Measurements from ENCODE around the gene WWOX. TPM values are rescaled to one million over a fixed set of nuclear protein-coding genes. Genes with fewer than 3 reads are reported as not detected.

Gene WWOX
- total and polyA plus RNA-seq, 2 experiments from 2014 or later = 17.0 to 39.8 TPM

DNA sequence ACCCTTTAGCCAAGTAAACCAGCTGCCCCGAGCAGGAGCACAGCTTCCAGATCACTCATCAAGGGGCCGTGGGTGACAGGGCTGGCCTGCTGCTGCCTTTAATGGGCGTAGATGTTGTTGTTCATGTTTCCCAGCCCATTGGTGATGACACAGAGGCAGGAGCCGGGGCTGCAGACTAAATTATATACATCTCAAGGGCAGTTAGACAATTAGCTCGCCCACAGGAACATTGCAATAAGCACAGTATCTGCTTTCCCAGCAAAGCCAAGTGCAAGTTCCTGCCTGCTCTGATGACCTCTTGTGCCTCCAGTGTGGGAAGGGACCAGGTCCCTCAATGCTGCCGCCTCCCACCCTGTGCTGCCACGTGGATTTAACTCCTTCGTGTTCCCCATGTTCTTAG, 1015.3 kb downstream of the WWOX start:
- Histone ChIP-seq H3K27ac (no peak overlapping the region), H3K27me3 (no peaks in the 10 kb centered on the region), H3K9me2 (replicated peaks; ENCODE audit: insufficient read depth) (no peaks in the 10 kb centered on the region), H3K4me3 (no peak overlapping the region), H3K79me2 (no peaks in the 10 kb centered on the region), H2AFZ (no peak overlapping the region), H3K9me3 (ENCODE audit: low read depth) (no peaks in the 10 kb centered on the region), H4K20me1 (ENCODE audit: insufficient read depth, poor library complexity, severe bottlenecking) (no peaks in the 10 kb centered on the region), H3K36me3 (replicated peaks; ENCODE audit: insufficient read depth, low read depth) (no peaks in the 10 kb centered on the region), H3K4me1 (ENCODE audit: insufficient read depth) (no peaks in the 10 kb centered on the region), H3K4me2 (no peak overlapping the region)
- no peak for DNase-seq (ENCODE audit: low spot score)
- TF ChIP-seq, protein P1, sequence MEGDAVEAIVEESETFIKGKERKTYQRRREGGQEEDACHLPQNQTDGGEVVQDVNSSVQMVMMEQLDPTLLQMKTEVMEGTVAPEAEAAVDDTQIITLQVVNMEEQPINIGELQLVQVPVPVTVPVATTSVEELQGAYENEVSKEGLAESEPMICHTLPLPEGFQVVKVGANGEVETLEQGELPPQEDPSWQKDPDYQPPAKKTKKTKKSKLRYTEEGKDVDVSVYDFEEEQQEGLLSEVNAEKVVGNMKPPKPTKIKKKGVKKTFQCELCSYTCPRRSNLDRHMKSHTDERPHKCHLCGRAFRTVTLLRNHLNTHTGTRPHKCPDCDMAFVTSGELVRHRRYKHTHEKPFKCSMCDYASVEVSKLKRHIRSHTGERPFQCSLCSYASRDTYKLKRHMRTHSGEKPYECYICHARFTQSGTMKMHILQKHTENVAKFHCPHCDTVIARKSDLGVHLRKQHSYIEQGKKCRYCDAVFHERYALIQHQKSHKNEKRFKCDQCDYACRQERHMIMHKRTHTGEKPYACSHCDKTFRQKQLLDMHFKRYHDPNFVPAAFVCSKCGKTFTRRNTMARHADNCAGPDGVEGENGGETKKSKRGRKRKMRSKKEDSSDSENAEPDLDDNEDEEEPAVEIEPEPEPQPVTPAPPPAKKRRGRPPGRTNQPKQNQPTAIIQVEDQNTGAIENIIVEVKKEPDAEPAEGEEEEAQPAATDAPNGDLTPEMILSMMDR (IDR thresholded peaks at IDR 0.05; ENCODE audit: poor library complexity) = no peak
- TF ChIP-seq EZH2 (IDR thresholded peaks at IDR 0.05; ENCODE audit: borderline replicate concordance) (no peak), EZH2phosphoT487 (IDR thresholded peaks at IDR 0.05; ENCODE audit: low read depth, severe bottlenecking, unreplicated experiment) (no peak)
- 62% methylated on average over 8 of the region's 8 CpGs for WGBS (ENCODE audit: low lambda C conversion rate, missing lambda C conversion rate)

DNA sequence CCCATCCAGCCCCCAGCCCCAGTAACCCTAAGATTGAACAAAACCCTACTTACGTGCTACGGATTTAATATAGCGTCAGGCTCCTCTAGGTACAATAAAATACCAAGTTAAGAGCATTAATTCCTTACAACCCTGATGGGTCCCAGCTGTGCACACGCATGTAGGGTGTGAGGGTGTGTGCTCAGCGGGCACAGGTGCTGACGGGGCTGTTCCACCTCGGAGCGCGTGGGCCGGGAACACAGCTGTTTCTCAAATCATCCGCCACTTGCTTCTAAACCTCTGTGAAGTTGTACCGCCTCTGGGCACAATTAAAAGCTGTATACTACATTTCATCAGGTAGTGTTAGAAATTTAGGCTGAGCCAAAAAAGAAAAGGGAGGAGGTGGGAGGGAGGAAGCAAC, 1022.5 kb downstream of the WWOX start:
- Histone ChIP-seq H3K27me3 (no peaks in the 10 kb centered on the region), H3K4me2 (no peak overlapping the region), H3K27ac (no peak overlapping the region), H3K9me3 (ENCODE audit: low read depth) (no peaks in the 10 kb centered on the region), H3K36me3 (replicated peaks; ENCODE audit: insufficient read depth, low read depth) (no peaks in the 10 kb centered on the region), H3K4me3 (no peak overlapping the region), H3K79me2 (no peaks in the 10 kb centered on the region), H2AFZ (no peak overlapping the region), H3K4me1 (ENCODE audit: insufficient read depth) (no peaks in the 10 kb centered on the region), H4K20me1 (ENCODE audit: insufficient read depth, poor library complexity, severe bottlenecking) (no peaks in the 10 kb centered on the region), H3K9me2 (replicated peaks; ENCODE audit: insufficient read depth) (no peaks in the 10 kb centered on the region)
- 75% methylated on average over 12 of the region's 12 CpGs for WGBS (ENCODE audit: low lambda C conversion rate, missing lambda C conversion rate)
- DNase-seq (ENCODE audit: low spot score) = no peak
- no peak for TF ChIP-seq EZH2phosphoT487 (IDR thresholded peaks at IDR 0.05; ENCODE audit: low read depth, severe bottlenecking, unreplicated experiment)
- TF ChIP-seq, protein P1 (IDR thresholded peaks at IDR 0.05; ENCODE audit: poor library complexity) = no peak
- no peak for TF ChIP-seq EZH2 (IDR thresholded peaks at IDR 0.05; ENCODE audit: borderline replicate concordance)

DNA sequence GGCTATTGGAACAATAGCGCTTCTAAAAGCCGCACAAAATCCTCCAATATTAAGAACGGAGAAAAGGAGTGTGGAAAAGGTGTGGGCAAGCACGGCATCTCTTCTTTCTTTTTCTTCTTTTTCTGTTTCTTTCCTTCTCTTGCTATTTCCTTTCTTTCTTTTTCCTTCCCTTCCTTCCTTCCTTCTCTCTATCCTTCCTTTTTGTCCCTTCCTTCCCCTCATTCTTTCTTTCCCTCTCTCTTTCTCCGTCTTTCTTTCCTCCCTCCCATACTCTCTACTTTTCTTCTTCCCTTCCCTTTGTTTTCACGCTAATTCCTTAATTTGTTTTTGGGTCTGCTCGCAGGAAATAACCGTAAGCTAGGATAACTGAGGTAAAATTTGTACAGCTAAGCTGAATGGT, 1022.9 kb downstream of the WWOX start:
- Histone ChIP-seq H3K9me2 (replicated peaks; ENCODE audit: insufficient read depth) (no peaks in the 10 kb centered on the region), H3K9me3 (ENCODE audit: low read depth) (no peaks in the 10 kb centered on the region), H3K4me3 (no peak overlapping the region), H3K36me3 (replicated peaks; ENCODE audit: insufficient read depth, low read depth) (no peaks in the 10 kb centered on the region), H4K20me1 (ENCODE audit: insufficient read depth, poor library complexity, severe bottlenecking) (no peaks in the 10 kb centered on the region), H2AFZ (no peak overlapping the region), H3K4me2 (no peak overlapping the region), H3K27me3 (no peaks in the 10 kb centered on the region), H3K27ac (no peak overlapping the region), H3K4me1 (ENCODE audit: insufficient read depth) (no peaks in the 10 kb centered on the region), H3K79me2 (no peaks in the 10 kb centered on the region)
- 92% methylated on average over 8 of the region's 8 CpGs for WGBS (ENCODE audit: low lambda C conversion rate, missing lambda C conversion rate)
- DNase-seq (ENCODE audit: low spot score) = no peak
- TF ChIP-seq EZH2phosphoT487 (IDR thresholded peaks at IDR 0.05; ENCODE audit: low read depth, severe bottlenecking, unreplicated experiment) (no peak), EZH2 (IDR thresholded peaks at IDR 0.05; ENCODE audit: borderline replicate concordance) (no peak)
- TF ChIP-seq, protein P1 (IDR thresholded peaks at IDR 0.05; ENCODE audit: poor library complexity) = no peak

Data from hepatocyte (in vitro differentiated cells).